K562 (cell line): ENCODE results near the gene GABRA6. TPM values are rescaled to one million over a fixed set of nuclear protein-coding genes. Genes with fewer than 3 reads are reported as not detected.

Experiments used
- ATAC-seq: fragments of 200-7000 bp; cut with Tn5 transposase; 3 replicates; pipeline ENCODE4 v1.9.1; 2020; ENCODE audit warnings: moderate library complexity
- BruUV-seq: library from RNA; stranded (reverse); fragments of 400-500 nt; replicated peaks from 2 replicates; lab custom pipeline; 2021; lab: Mats Ljungman, UMichigan
- CTCF ChIA-PET: fragments of 300-600 bp; formaldehyde crosslinking; extraction: SDS; loops from one replicate; lab custom pipeline; 2021; ENCODE audit warnings: low intra/inter-chr PET ratio; lab: Yijun Ruan, JAX
- POLR2A ChIA-PET: fragments of 300-600, 350-650 bp; sonication (Branson Sonifier 250); formaldehyde crosslinking; extraction: SDS; loops from one replicate; lab custom pipeline; 2021; ENCODE audit warnings: antibody characterized with exemption, inconsistent platforms; lab: Yijun Ruan, JAX
- DNase-seq, 4 experiments: peaks; one replicate each; pipeline versions ENCODE4 v3.0.0 to v3.0.0-alpha.2; 2011 to 2018; ENCODE audit warnings: low spot score in 3 of 4, mixed read lengths in 3 of 4; ENCODE audit errors: extremely low read depth in 1 of 4
- FAIRE-seq: peaks from 2 replicates; lab custom pipeline; 2011; peaks lifted over from hg19 to GRCh38; lab: Jason Lieb, UNC
- H2AFZ ChIP-seq: 2 replicates; pipeline ENCODE4 v1.6.0; 2011; ENCODE audit warnings: low read depth, low read length, control low read depth, inconsistent platforms
- H3K27ac ChIP-seq: fragments of 200-600 bp; 3 replicates; pipeline ENCODE4 v1.8.0; 2011; ENCODE audit warnings: low read depth, mild to moderate bottlenecking, control low read depth, inconsistent platforms, low read length, moderate library complexity, mixed read lengths; ENCODE audit errors: extremely low read depth
- H3K27me3 ChIP-seq, 2 experiments: fragments of 300-600 bp in 1 of 2; 2 replicates in 1 of 2; 3 replicates in 1 of 2; pipeline versions ENCODE4 v1.6.0 to v1.8.0; 2011; ENCODE audit warnings: inconsistent platforms in 2 of 2, low read length in 2 of 2, mild to moderate bottlenecking in 1 of 2, mixed read lengths in 1 of 2, moderate library complexity in 1 of 2; ENCODE audit not compliant: control insufficient read depth in 2 of 2, insufficient read depth in 2 of 2
- H3K36me3 ChIP-seq: fragments of 300-600 bp; 3 replicates; pipeline ENCODE4 v1.8.0; 2011; ENCODE audit warnings: mild to moderate bottlenecking, low read length, inconsistent platforms; ENCODE audit not compliant: control insufficient read depth, insufficient read depth
- H3K4me1 ChIP-seq, 2 experiments: fragments of 200-600 bp in 1 of 2; replicated peaks in 1 of 2; 2 replicates in 1 of 2; 3 replicates in 1 of 2; pipeline versions ENCODE4 v1.5.1 to v1.8.0; 2011; ENCODE audit warnings: inconsistent platforms in 2 of 2, low read length in 2 of 2, mild to moderate bottlenecking in 1 of 2, mixed read lengths in 1 of 2, moderate library complexity in 1 of 2; ENCODE audit not compliant: control insufficient read depth in 2 of 2, insufficient read depth in 2 of 2
- H3K4me2 ChIP-seq: 2 replicates; pipeline ENCODE4 v1.6.1; 2011; ENCODE audit warnings: low read length, control low read depth, inconsistent platforms, mixed read lengths; ENCODE audit not compliant: insufficient read depth
- H3K4me3 ChIP-seq: fragments of 200-600 bp; sonication (generic), shearing (Covaris generic); 2 replicates; pipeline ENCODE4 v1.5.1; 2016; ENCODE audit warnings: control low read depth, inconsistent platforms
- H3K79me2 ChIP-seq: fragments of 200-600 bp; 3 replicates; pipeline ENCODE4 v1.8.0; 2011; ENCODE audit warnings: low read length, inconsistent platforms; ENCODE audit not compliant: control insufficient read depth, insufficient read depth
- H3K9ac ChIP-seq, 2 experiments: 2 replicates each; pipeline versions ENCODE4 v1.6.0 to v1.6.1; 2011; ENCODE audit warnings: low read depth in 2 of 2, low read length in 2 of 2, control low read depth in 1 of 2, inconsistent platforms in 1 of 2, mild to moderate bottlenecking in 1 of 2, mixed read lengths in 1 of 2; ENCODE audit not compliant: insufficient read depth in 1 of 2
- H3K9me1 ChIP-seq: one replicate; pipeline ENCODE4 v1.6.0; 2011; ENCODE audit warnings: inconsistent platforms, mild to moderate bottlenecking, low read length, moderate library complexity; ENCODE audit not compliant: control insufficient read depth, insufficient read depth
- H3K9me3 ChIP-seq: replicated peaks from 2 replicates; pipeline ENCODE4 v1.5.1; 2011; ENCODE audit warnings: low read depth, low read length, inconsistent platforms; ENCODE audit not compliant: control insufficient read depth, insufficient read depth
- H4K20me1 ChIP-seq: replicated peaks from 2 replicates; pipeline ENCODE4 v1.6.1; 2011; ENCODE audit warnings: low read length, inconsistent platforms, mixed read lengths; ENCODE audit not compliant: control insufficient read depth, insufficient read depth
- BACH1 ChIP-seq: fragments of 200-800 bp; sonication (Bioruptor generic); IDR thresholded peaks from 2 replicates; pipeline ENCODE4 v1.6.1; 2016; ENCODE audit warnings: missing genetic modification characterization, missing compliant biosample characterization
- COPS2 ChIP-seq: fragments of 450-650 bp; conservative IDR thresholded peaks from 2 replicates; pipeline ENCODE4 v1.6.1; 2016; ENCODE audit warnings: mild to moderate bottlenecking, moderate library complexity
- CREBBP ChIP-seq: IDR thresholded peaks from one replicate; pipeline ENCODE4 v1.6.1; 2012; ENCODE audit warnings: low read depth, mild to moderate bottlenecking, control low read depth, inconsistent platforms, low read length
- CREM ChIP-seq: IDR thresholded peaks from 2 replicates; pipeline ENCODE4 v1.6.1; 2014; ENCODE audit warnings: antibody characterized with exemption, low read depth
- HDAC3 ChIP-seq: fragments of 450-650 bp; IDR thresholded peaks from 2 replicates; pipeline ENCODE4 v1.6.1; 2018; ENCODE audit warnings: borderline replicate concordance, mild to moderate bottlenecking, moderate library complexity; ENCODE audit not compliant: partially characterized antibody
- HNRNPH1 ChIP-seq: fragments of 200-400 bp; formaldehyde crosslinking; optimal IDR thresholded peaks from 2 replicates; pipeline ENCODE3; 2017; ENCODE audit warnings: low read depth, mild to moderate bottlenecking, low read length, moderate library complexity
- HNRNPUL1 ChIP-seq: fragments of 200-400 bp; formaldehyde crosslinking; IDR thresholded peaks from 2 replicates; pipeline ENCODE4 v1.6.1; 2017; ENCODE audit warnings: low read length
- ILK ChIP-seq: fragments of 450-650 bp; IDR thresholded peaks from 2 replicates; pipeline ENCODE4 v1.6.1; 2016; ENCODE audit warnings: missing genetic modification characterization, low read depth, mild to moderate bottlenecking, missing compliant biosample characterization, moderate library complexity, borderline replicate concordance
- MAFF ChIP-seq: IDR thresholded peaks from 2 replicates; pipeline ENCODE4 v1.6.1; 2012; ENCODE audit warnings: low read length, improper control_type of control experiment
- MAX ChIP-seq: sonication (generic); formaldehyde crosslinking; IDR thresholded peaks from 2 replicates; pipeline ENCODE4 v1.9.0; 2022; ENCODE audit warnings: mild to moderate bottlenecking, missing genetic modification reagents
- NUFIP1 ChIP-seq: fragments of 450-650 bp; IDR thresholded peaks from 2 replicates; pipeline ENCODE4 v1.6.1; 2018; ENCODE audit not compliant: partially characterized antibody
- POU5F1 ChIP-seq: fragments of 150-350 bp; IDR thresholded peaks from 2 replicates; pipeline ENCODE4 v1.6.1; 2014; ENCODE audit warnings: borderline replicate concordance, low read length, low read depth, mild to moderate bottlenecking; ENCODE audit not compliant: partially characterized antibody
- PTBP1 ChIP-seq: fragments of 200-400 bp; formaldehyde crosslinking; IDR thresholded peaks from 2 replicates; pipeline ENCODE4 v1.6.1; 2017; ENCODE audit warnings: low read depth, low read length
- PYGO2 ChIP-seq: fragments of 450-650 bp; IDR thresholded peaks from 2 replicates; pipeline ENCODE4 v1.6.1; 2016; ENCODE audit warnings: mild to moderate bottlenecking, missing genetic modification characterization, moderate library complexity, missing compliant biosample characterization
- RBM14 ChIP-seq: fragments of 200-400 bp; formaldehyde crosslinking; IDR thresholded peaks from 2 replicates; pipeline ENCODE4 v1.6.1; 2018; ENCODE audit warnings: low read depth, mild to moderate bottlenecking, low read length, moderate library complexity, borderline replicate concordance; ENCODE audit not compliant: insufficient read depth
- SNRNP70 ChIP-seq: fragments of 200-400 bp; formaldehyde crosslinking; optimal IDR thresholded peaks from 2 replicates; pipeline ENCODE3; 2017; ENCODE audit warnings: low read depth, low read length
- ZBTB7A ChIP-seq: IDR thresholded peaks from 2 replicates; pipeline ENCODE4 v1.6.1; 2011; ENCODE audit warnings: low read depth, mild to moderate bottlenecking, low read length, moderate library complexity, borderline replicate concordance; ENCODE audit not compliant: control insufficient read depth
- ZNF395 ChIP-seq: fragments of 200-800 bp; sonication (Bioruptor generic); IDR thresholded peaks from 2 replicates; pipeline ENCODE4 v1.6.1; 2017; ENCODE audit warnings: missing genetic modification characterization, missing compliant biosample characterization
- ZNF740 ChIP-seq, 3 experiments: fragments of 200-800 bp in 1 of 3; sonication (Bioruptor generic) in 1 of 3; sonication (generic) in 1 of 3; formaldehyde crosslinking in 1 of 3; IDR thresholded peaks; 2 replicates each; pipeline versions ENCODE4 v1.6.1 to v1.8.0; 2016 to 2022; ENCODE audit warnings: mild to moderate bottlenecking in 2 of 3, missing compliant biosample characterization in 2 of 3, missing genetic modification characterization in 2 of 3, missing genetic modification reagents in 1 of 3
- ZNF785 ChIP-seq: fragments of 250-450 bp; sonication (Bioruptor Pico); IDR thresholded peaks from 2 replicates; pipeline ENCODE4 v1.4.0; 2020; ENCODE audit warnings: mild to moderate bottlenecking
- WGBS: fragments of 100-300 bp; shearing (Covaris generic); methylation state at CpG from one replicate; pipeline ENCODE4 v1.1.6; 2016; ENCODE audit warnings: low coverage, mixed read lengths; ENCODE audit not compliant: insufficient coverage; ENCODE audit errors: missing lambda C conversion rate; 5-methylcytosine and 5-hydroxymethylcytosine counted together
- in situ Hi-C: fragments of 300-500 bp; cut with MboI; formaldehyde crosslinking; loops from 4 replicates; pipeline ENCODE4 v1.15.0; 2018; ENCODE audit warnings: inconsistent platforms, mixed read lengths
- intact Hi-C: fragments of 100-400 bp; cut with micrococcal nuclease; formaldehyde crosslinking; loops from 2 replicates; pipeline ENCODE4 v1.14.2; 2022
- polyA plus RNA-seq, 8 experiments: library from polyadenylated mRNA; depleted of rRNA in 4 of 8; stranded (reverse) in 5 of 8; unstranded in 3 of 8; fragments of >200 nt; fragmentation: Nextera tagmentation in 2 of 8; fragmentation: Illumina TruSeq in 1 of 8; extraction: Ambion mirVana in 2 of 8; extraction: Trizol in 1 of 8; gene quantifications; 2 replicates each; pipeline versions ENCODE4 v1.2.1 to v1.2.3, GENCODE V29; 2011 to 2014; ENCODE audit warnings: inconsistent platforms in 1 of 8, missing spikeins in 1 of 8
- total RNA-seq, 7 experiments: library from RNA; depleted of rRNA in 6 of 7; stranded (reverse); fragments of >200 nt in 6 of 7; fragmentation: Illumina TruSeq in 2 of 7; extraction: Trizol in 2 of 7; gene quantifications; 2 replicates each; pipeline versions ENCODE4 v1.2.1 to v1.2.3, GENCODE V29; 2011 to 2021; ENCODE audit warnings: low replicate concordance in 1 of 7

Gene GABRA6
- total and polyA plus RNA-seq, 9 of the 15 experiments (the other 6 are each of a cell fraction or from before 2014, with no cell fraction given): not detected

GRCh38 chr5:161719157-161719556 is 33.6 kb downstream of the GABRA6 start:
- H3K27ac ChIP-seq: no peak overlapping the region
- no peaks in the 10 kb centered on the region for H3K27me3 ChIP-seq
- TF ChIP-seq RBM14: no peak
- no peak for TF ChIP-seq HNRNPUL1
- TF ChIP-seq ZNF740 (CRISPR knock-in tag; IDR thresholded peaks at IDR 0.05): no peak
- no peak for TF ChIP-seq ZNF740 (tag; IDR thresholded peaks at IDR 0.05)
- TF ChIP-seq HDAC3: no peak
- no peak for TF ChIP-seq ILK
- no peak for TF ChIP-seq PTBP1
- no peak for TF ChIP-seq COPS2
- no peak for TF ChIP-seq ZNF395 (CRISPR knock-in tag)
- TF ChIP-seq MAFF: no peak
- no peak for TF ChIP-seq ZNF785 (CRISPR knock-in tag)
- TF ChIP-seq BACH1: no peak
- TF ChIP-seq POU5F1: no peak
- TF ChIP-seq SNRNP70: no peak
- TF ChIP-seq PYGO2 (tag): no peak
- TF ChIP-seq ZBTB7A: no peak
- no peak for TF ChIP-seq HNRNPH1
- no peak for TF ChIP-seq NUFIP1
- no peak for TF ChIP-seq CREBBP
- TF ChIP-seq MAX: no peak
- no peak for TF ChIP-seq CREM
- TF ChIP-seq, all 486 proteins: peak for 0
- Histone ChIP-seq H3K79me2 (no peaks in the 10 kb centered on the region), H3K9me1 (no peaks in the 10 kb centered on the region), H3K4me2 (no peak overlapping the region), H3K4me3 (no peak overlapping the region), H2AFZ (no peak overlapping the region), H3K9ac (no peak overlapping the region), H3K36me3 (no peaks in the 10 kb centered on the region), H4K20me1 (no peaks in the 10 kb centered on the region), H3K4me1 (no peaks in the 10 kb centered on the region), H3K9me3 (no peaks in the 10 kb centered on the region; the same call in 1 of the 2 replicates)
- no TSS peak for BruUV-seq
- intact Hi-C loops (no loop called here), in situ Hi-C loops (no loop called here)
- DNase-seq (no peak), FAIRE-seq (no peak), ATAC-seq (no peak)
- ChIA-PET POLR2A (no interaction called here), CTCF (no interaction called here)
- WGBS: 0% methylated on average over 1 of the region's 1 CpG
